HCT116 (cell line): Measurements from ENCODE around the gene SERTM1. TPM values are rescaled to one million over a fixed set of nuclear protein-coding genes. Genes with fewer than 3 reads are reported as not detected.

Source experiments
- ATAC-seq: fragments of 200-7000 bp; cut with Tn5 transposase; 2 replicates; pipeline ENCODE4 v1.9.1; 2020; ENCODE audit warnings: mild to moderate bottlenecking, moderate library complexity
- BruUV-seq: library from RNA; stranded (reverse); fragments of 400-500 nt; replicated peaks from 2 replicates; lab custom pipeline; 2021; lab: Mats Ljungman, UMichigan
- CTCF ChIA-PET: fragments of 300-600 bp; sonication (Branson Sonifier 250); formaldehyde crosslinking; loops from one replicate; lab custom pipeline; 2021; ENCODE audit warnings: antibody characterized with exemption; lab: Charles Lee
- POLR2A ChIA-PET: fragments of 300-600, 350-600 bp; sonication (Branson Sonifier 250); formaldehyde crosslinking; loops from one replicate; lab custom pipeline; 2021; ENCODE audit warnings: antibody characterized with exemption; lab: Charles Lee
- RAD21 ChIA-PET, 2 experiments: fragments of 300-600 bp; sonication (Branson Sonifier 250); formaldehyde crosslinking; loops; one replicate each; lab custom pipeline; 2023; ENCODE audit warnings: low total read pairs in 2 of 2; ENCODE audit not compliant: uncharacterized antibody in 2 of 2, unreplicated experiment in 2 of 2, low non-redundant PET in 1 of 2; lab: Charles Lee
- DNase-seq: peaks from one replicate; pipeline ENCODE4 v3.0.0-alpha.2; 2010; ENCODE audit warnings: low read depth, low spot score
- H2AFZ ChIP-seq: fragments of 200-600 bp; shearing (Covaris generic), sonication (generic); 2 replicates; pipeline ENCODE4 v1.6.1; 2017; ENCODE audit warnings: low read depth, mixed run types, mixed read lengths, antibody characterized with exemption, low read length; ENCODE audit not compliant: poor library complexity, severe bottlenecking
- H3K27ac ChIP-seq: 2 replicates; pipeline ENCODE4 v1.5.1; 2012; ENCODE audit warnings: low read depth, low read length
- H3K27me3 ChIP-seq: fragments of 200-600 bp; sonication (generic); 2 replicates; pipeline ENCODE4 v1.6.1; 2016; ENCODE audit warnings: mixed run types, low read length, mixed read lengths; ENCODE audit not compliant: insufficient read depth
- H3K36me3 ChIP-seq, 2 experiments: fragments of 200-500 bp in 1 of 2; fragments of 200-600 bp in 1 of 2; sonication (Bioruptor generic) in 1 of 2; sonication (generic) in 1 of 2; 2 replicates each; pipeline versions ENCODE4 v1.5.1 to v1.6.1; 2014 to 2016; ENCODE audit warnings: low read length in 2 of 2, inconsistent platforms in 1 of 2, mixed read lengths in 1 of 2, mixed run types in 1 of 2; ENCODE audit not compliant: insufficient read depth in 2 of 2, control insufficient read depth in 1 of 2
- H3K4me1 ChIP-seq, 2 experiments: fragments of 200-600 bp in 1 of 2; sonication (generic) in 1 of 2; 2 replicates each; pipeline versions ENCODE4 v1.5.1 to v1.6.1; 2012 to 2017; ENCODE audit warnings: low read length in 2 of 2, inconsistent platforms in 1 of 2, mild to moderate bottlenecking in 1 of 2, mixed read lengths in 1 of 2, mixed run types in 1 of 2, moderate library complexity in 1 of 2; ENCODE audit not compliant: insufficient read depth in 2 of 2, control insufficient read depth in 1 of 2
- H3K4me2 ChIP-seq: fragments of 200-600 bp; sonication (generic); 2 replicates; pipeline ENCODE4 v1.6.1; 2017; ENCODE audit warnings: mixed run types, low read length, mixed read lengths
- H3K4me3 ChIP-seq, 2 experiments: fragments of 200-600 bp in 1 of 2; sonication (generic) in 1 of 2; replicated peaks in 1 of 2; 2 replicates each; pipeline ENCODE4 v1.5.1; 2011 to 2016; ENCODE audit warnings: low read length in 2 of 2, control low read depth in 1 of 2, low read depth in 1 of 2, mild to moderate bottlenecking in 1 of 2, mixed read lengths in 1 of 2, mixed run types in 1 of 2
- H3K79me2 ChIP-seq: fragments of 200-600 bp; sonication (generic); 2 replicates; pipeline ENCODE4 v1.6.1; 2017; ENCODE audit warnings: mild to moderate bottlenecking, mixed run types, low read length, moderate library complexity, mixed read lengths; ENCODE audit not compliant: insufficient read depth
- H3K9ac ChIP-seq: fragments of 200-600 bp; sonication (generic); 2 replicates; pipeline ENCODE4 v1.6.1; 2016; ENCODE audit warnings: low read length, mixed read lengths
- H3K9me2 ChIP-seq: fragments of 200-600 bp; sonication (generic), shearing (Covaris generic); 2 replicates; pipeline ENCODE4 v1.6.1; 2017; ENCODE audit warnings: mixed run types, mild to moderate bottlenecking, moderate library complexity; ENCODE audit not compliant: insufficient read depth
- H3K9me3 ChIP-seq, 2 experiments: fragments of 200-500 bp in 1 of 2; fragments of 200-600 bp in 1 of 2; sonication (Bioruptor generic) in 1 of 2; sonication (generic) in 1 of 2; 2 replicates each; pipeline ENCODE4 v1.6.1; 2014 to 2017; ENCODE audit warnings: low read length in 2 of 2, mixed read lengths in 2 of 2, inconsistent platforms in 1 of 2, low read depth in 1 of 2, mild to moderate bottlenecking in 1 of 2, mixed run types in 1 of 2, moderate library complexity in 1 of 2; ENCODE audit not compliant: control insufficient read depth in 1 of 2, insufficient read depth in 1 of 2
- H4K20me1 ChIP-seq: fragments of 200-600 bp; sonication (generic), shearing (Covaris generic); 2 replicates; pipeline ENCODE4 v1.6.1; 2017; ENCODE audit warnings: mixed run types, mild to moderate bottlenecking, moderate library complexity; ENCODE audit not compliant: insufficient read depth
- CBX3 ChIP-seq: IDR thresholded peaks from 2 replicates; pipeline ENCODE4 v1.6.1; 2012; ENCODE audit warnings: low read depth
- CEBPB ChIP-seq: IDR thresholded peaks from 2 replicates; pipeline ENCODE4 v1.6.1; 2012; ENCODE audit warnings: low read depth
- EGR1 ChIP-seq: IDR thresholded peaks from 2 replicates; pipeline ENCODE4 v1.6.1; 2012; ENCODE audit warnings: low read depth
- ELF1 ChIP-seq: IDR thresholded peaks from 2 replicates; pipeline ENCODE4 v1.6.1; 2012; ENCODE audit warnings: low read depth, borderline replicate concordance
- EZH2 ChIP-seq: fragments of 200-600 bp; sonication (generic); IDR thresholded peaks from 2 replicates; pipeline ENCODE4 v1.6.1; 2017; ENCODE audit warnings: antibody characterized with exemption, mixed run types
- EZH2phosphoT487 ChIP-seq: fragments of 200-600 bp; IDR thresholded peaks from 2 replicates; pipeline ENCODE4 v1.6.1; 2018; ENCODE audit warnings: antibody characterized with exemption, borderline replicate concordance
- FOSL1 ChIP-seq: IDR thresholded peaks from 2 replicates; pipeline ENCODE4 v1.6.1; 2012; ENCODE audit warnings: low read depth
- JUND ChIP-seq: IDR thresholded peaks from 2 replicates; pipeline ENCODE4 v1.6.1; 2012
- POLR2A ChIP-seq: IDR thresholded peaks from 2 replicates; pipeline ENCODE4 v1.7.0; 2011; ENCODE audit warnings: borderline replicate concordance; ENCODE audit not compliant: insufficient read depth, insufficient read length; ENCODE audit errors: extremely low read depth
- POLR2AphosphoS5 ChIP-seq: IDR thresholded peaks from 2 replicates; pipeline ENCODE4 v1.6.1; 2011; ENCODE audit warnings: mild to moderate bottlenecking, low read depth, low read length, moderate library complexity
- SP1 ChIP-seq: IDR thresholded peaks from 2 replicates; pipeline ENCODE4 v1.6.1; 2012; ENCODE audit warnings: low read depth
- SRF ChIP-seq: IDR thresholded peaks from 2 replicates; pipeline ENCODE4 v1.6.1; 2012; ENCODE audit warnings: low read depth
- TCF7L2 ChIP-seq: IDR thresholded peaks from 2 replicates; pipeline ENCODE4 v1.7.0; 2011; ENCODE audit warnings: borderline replicate concordance, inconsistent platforms; ENCODE audit not compliant: insufficient read depth, insufficient read length; ENCODE audit errors: extremely low read depth
- YY1 ChIP-seq: IDR thresholded peaks from 2 replicates; pipeline ENCODE4 v1.6.1; 2011; ENCODE audit warnings: low read length, low read depth, moderate library complexity, mild to moderate bottlenecking; ENCODE audit not compliant: insufficient replicate concordance; ENCODE audit errors: extremely low read depth
- intact Hi-C: fragments of 100-400 bp; cut with micrococcal nuclease; formaldehyde crosslinking; loops from 2 replicates; pipeline ENCODE4 v1.10.0; 2022
- total RNA-seq: library from RNA; stranded (reverse); gene quantifications from one replicate; pipeline ENCODE4 v1.2.1, GENCODE V29; 2021; ENCODE audit not compliant: unreplicated experiment
- TF ChIP-seq, protein P1 (sequence below), 3 experiments: fragments of 200-600 bp in 1 of 3; sonication (generic) in 1 of 3; IDR thresholded peaks in 2 of 3; conservative IDR thresholded peaks in 1 of 3; 2 replicates each; pipeline ENCODE4 v1.5.1; 2012 to 2017; ENCODE audit warnings: low read depth in 2 of 3, low read length in 2 of 3, antibody characterized with exemption in 1 of 3, borderline replicate concordance in 1 of 3, control low read depth in 1 of 3, mild to moderate bottlenecking in 1 of 3, mixed read lengths in 1 of 3, mixed run types in 1 of 3, moderate library complexity in 1 of 3; ENCODE audit not compliant: insufficient read depth in 1 of 3
- TF ChIP-seq, protein P2 (sequence below): IDR thresholded peaks from 2 replicates; pipeline ENCODE4 v1.6.1; 2012
- TF ChIP-seq, protein P3 (sequence below): IDR thresholded peaks from 2 replicates; pipeline ENCODE4 v1.6.1; 2012; ENCODE audit warnings: low read depth
- TF ChIP-seq, protein P4 (sequence below): IDR thresholded peaks from 2 replicates; pipeline ENCODE4 v1.6.1; 2012

SERTM1 gene
- total RNA-seq, 1 experiment from 2014 or later: not detected

DNA sequence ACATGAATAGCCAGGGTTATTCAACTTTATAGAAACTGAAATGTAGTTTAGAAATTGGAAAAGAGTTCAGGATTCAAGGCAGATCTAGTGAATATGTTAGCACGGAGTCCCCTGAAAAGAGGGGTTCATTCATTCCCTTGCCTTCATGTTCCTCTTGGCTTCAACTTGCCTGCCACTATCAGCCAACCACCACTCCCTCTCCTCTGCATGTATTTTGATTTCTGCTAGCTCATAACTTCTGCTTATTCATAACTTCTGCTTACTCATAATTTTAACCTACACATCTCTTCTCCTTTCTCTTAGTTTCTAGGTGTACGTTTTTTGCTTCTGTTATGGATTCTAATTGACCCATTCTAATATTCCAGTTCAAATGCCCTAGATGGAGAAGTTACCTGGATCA lies 5.5 kb upstream of the SERTM1 start (continued):
- TF ChIP-seq, protein P1, sequence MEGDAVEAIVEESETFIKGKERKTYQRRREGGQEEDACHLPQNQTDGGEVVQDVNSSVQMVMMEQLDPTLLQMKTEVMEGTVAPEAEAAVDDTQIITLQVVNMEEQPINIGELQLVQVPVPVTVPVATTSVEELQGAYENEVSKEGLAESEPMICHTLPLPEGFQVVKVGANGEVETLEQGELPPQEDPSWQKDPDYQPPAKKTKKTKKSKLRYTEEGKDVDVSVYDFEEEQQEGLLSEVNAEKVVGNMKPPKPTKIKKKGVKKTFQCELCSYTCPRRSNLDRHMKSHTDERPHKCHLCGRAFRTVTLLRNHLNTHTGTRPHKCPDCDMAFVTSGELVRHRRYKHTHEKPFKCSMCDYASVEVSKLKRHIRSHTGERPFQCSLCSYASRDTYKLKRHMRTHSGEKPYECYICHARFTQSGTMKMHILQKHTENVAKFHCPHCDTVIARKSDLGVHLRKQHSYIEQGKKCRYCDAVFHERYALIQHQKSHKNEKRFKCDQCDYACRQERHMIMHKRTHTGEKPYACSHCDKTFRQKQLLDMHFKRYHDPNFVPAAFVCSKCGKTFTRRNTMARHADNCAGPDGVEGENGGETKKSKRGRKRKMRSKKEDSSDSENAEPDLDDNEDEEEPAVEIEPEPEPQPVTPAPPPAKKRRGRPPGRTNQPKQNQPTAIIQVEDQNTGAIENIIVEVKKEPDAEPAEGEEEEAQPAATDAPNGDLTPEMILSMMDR (IDR thresholded peaks at IDR 0.05 in 2 of 3, conservative IDR thresholded peaks at IDR 0.05 in 1 of 3; ENCODE audit: borderline replicate concordance in 1 of 3, insufficient read depth in 1 of 3, low read depth in 2 of 3, low read length in 2 of 3): no peak
- no peak for TF ChIP-seq JUND
- TF ChIP-seq POLR2AphosphoS5: no peak
- no peak for TF ChIP-seq YY1
- TF ChIP-seq SP1: no peak
- TF ChIP-seq SRF: no peak
- TF ChIP-seq EZH2: no peak
- TF ChIP-seq CBX3: no peak
- TF ChIP-seq TCF7L2: no peak
- TF ChIP-seq ELF1: no peak
- TF ChIP-seq, protein P2, sequence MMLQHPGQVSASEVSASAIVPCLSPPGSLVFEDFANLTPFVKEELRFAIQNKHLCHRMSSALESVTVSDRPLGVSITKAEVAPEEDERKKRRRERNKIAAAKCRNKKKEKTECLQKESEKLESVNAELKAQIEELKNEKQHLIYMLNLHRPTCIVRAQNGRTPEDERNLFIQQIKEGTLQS: no peak

DNA sequence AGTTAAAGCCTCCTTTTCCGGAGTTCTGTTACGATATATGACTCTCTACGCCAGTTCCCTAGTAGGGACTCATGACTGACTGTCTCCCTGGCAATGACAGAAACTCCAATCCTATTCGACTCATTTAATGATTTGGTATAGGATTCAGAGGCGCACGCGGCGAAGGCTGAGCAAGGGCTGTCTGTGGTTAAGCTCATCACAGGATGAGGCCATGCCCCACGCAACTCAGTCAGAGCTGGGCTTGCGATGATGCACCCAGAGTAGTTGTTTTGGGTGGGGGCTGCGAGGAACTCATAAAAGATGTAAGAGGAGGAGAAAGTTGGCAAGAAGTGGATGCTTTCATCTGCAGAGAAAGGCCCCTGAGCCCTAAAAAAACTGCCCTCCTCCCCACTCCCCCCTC lies 468 bp upstream of the SERTM1 start:
- H3K27me3 ChIP-seq: peaks cover 5% of the 10 kb centered on the region; the same call in 1 of the 2 replicates
- no peak overlapping the region for H3K27ac ChIP-seq
- intact Hi-C loops: no loop called here
- no TSS peak for BruUV-seq
- H3K9me2 ChIP-seq: no peaks in the 10 kb centered on the region
- no peak overlapping the region for H3K4me2 ChIP-seq
- no peak for DNase-seq
- no peaks in the 10 kb centered on the region for H3K9me3 ChIP-seq
- H2AFZ ChIP-seq: no peak overlapping the region
- RAD21 ChIA-PET: no interaction called here
- CTCF ChIA-PET: no interaction called here
- no peak overlapping the region for H3K4me3 ChIP-seq
- H3K4me1 ChIP-seq: no peaks in the 10 kb centered on the region
- no peaks in the 10 kb centered on the region for H4K20me1 ChIP-seq
- POLR2A ChIA-PET: no interaction called here
- no peaks in the 10 kb centered on the region for H3K36me3 ChIP-seq
- no peak for ATAC-seq
- no peaks in the 10 kb centered on the region for H3K79me2 ChIP-seq
- H3K9ac ChIP-seq: no peak overlapping the region
- TF ChIP-seq TCF7L2 (no peak), POLR2A (no peak), JUND (no peak), EZH2phosphoT487 (no peak), SP1 (no peak), CBX3 (no peak), EGR1 (no peak), CEBPB (no peak), FOSL1 (no peak), EZH2 (no peak)
- TF ChIP-seq, protein P3, sequence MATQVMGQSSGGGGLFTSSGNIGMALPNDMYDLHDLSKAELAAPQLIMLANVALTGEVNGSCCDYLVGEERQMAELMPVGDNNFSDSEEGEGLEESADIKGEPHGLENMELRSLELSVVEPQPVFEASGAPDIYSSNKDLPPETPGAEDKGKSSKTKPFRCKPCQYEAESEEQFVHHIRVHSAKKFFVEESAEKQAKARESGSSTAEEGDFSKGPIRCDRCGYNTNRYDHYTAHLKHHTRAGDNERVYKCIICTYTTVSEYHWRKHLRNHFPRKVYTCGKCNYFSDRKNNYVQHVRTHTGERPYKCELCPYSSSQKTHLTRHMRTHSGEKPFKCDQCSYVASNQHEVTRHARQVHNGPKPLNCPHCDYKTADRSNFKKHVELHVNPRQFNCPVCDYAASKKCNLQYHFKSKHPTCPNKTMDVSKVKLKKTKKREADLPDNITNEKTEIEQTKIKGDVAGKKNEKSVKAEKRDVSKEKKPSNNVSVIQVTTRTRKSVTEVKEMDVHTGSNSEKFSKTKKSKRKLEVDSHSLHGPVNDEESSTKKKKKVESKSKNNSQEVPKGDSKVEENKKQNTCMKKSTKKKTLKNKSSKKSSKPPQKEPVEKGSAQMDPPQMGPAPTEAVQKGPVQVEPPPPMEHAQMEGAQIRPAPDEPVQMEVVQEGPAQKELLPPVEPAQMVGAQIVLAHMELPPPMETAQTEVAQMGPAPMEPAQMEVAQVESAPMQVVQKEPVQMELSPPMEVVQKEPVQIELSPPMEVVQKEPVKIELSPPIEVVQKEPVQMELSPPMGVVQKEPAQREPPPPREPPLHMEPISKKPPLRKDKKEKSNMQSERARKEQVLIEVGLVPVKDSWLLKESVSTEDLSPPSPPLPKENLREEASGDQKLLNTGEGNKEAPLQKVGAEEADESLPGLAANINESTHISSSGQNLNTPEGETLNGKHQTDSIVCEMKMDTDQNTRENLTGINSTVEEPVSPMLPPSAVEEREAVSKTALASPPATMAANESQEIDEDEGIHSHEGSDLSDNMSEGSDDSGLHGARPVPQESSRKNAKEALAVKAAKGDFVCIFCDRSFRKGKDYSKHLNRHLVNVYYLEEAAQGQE: no peak
- TF ChIP-seq, protein P1 (IDR thresholded peaks at IDR 0.05 in 2 of 3, conservative IDR thresholded peaks at IDR 0.05 in 1 of 3; ENCODE audit: borderline replicate concordance in 1 of 3, insufficient read depth in 1 of 3, low read depth in 2 of 3, low read length in 2 of 3): no peak
- TF ChIP-seq, protein P4, sequence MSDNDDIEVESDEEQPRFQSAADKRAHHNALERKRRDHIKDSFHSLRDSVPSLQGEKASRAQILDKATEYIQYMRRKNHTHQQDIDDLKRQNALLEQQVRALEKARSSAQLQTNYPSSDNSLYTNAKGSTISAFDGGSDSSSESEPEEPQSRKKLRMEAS: no peak
